ENCODE measurements around the gene ANKRD24. TPM values are rescaled to one million over a fixed set of nuclear protein-coding genes. Genes with fewer than 3 reads are reported as not detected.

Gene ANKRD24
- total RNA-seq, 1 donor from 2014 or later = 6.1 TPM

- TF ChIP-seq, protein P1, sequence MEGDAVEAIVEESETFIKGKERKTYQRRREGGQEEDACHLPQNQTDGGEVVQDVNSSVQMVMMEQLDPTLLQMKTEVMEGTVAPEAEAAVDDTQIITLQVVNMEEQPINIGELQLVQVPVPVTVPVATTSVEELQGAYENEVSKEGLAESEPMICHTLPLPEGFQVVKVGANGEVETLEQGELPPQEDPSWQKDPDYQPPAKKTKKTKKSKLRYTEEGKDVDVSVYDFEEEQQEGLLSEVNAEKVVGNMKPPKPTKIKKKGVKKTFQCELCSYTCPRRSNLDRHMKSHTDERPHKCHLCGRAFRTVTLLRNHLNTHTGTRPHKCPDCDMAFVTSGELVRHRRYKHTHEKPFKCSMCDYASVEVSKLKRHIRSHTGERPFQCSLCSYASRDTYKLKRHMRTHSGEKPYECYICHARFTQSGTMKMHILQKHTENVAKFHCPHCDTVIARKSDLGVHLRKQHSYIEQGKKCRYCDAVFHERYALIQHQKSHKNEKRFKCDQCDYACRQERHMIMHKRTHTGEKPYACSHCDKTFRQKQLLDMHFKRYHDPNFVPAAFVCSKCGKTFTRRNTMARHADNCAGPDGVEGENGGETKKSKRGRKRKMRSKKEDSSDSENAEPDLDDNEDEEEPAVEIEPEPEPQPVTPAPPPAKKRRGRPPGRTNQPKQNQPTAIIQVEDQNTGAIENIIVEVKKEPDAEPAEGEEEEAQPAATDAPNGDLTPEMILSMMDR (IDR thresholded peaks at IDR 0.05; ENCODE audit: partially characterized antibody, unreplicated experiment) = no peak
- no peak for DNase-seq
- Mint-ChIP-seq H3K36me3 (ENCODE audit: unreplicated experiment) (no peaks in the 10 kb centered on the region), H3K9me3 (ENCODE audit: unreplicated experiment) (no peaks in the 10 kb centered on the region), H3K4me3 (ENCODE audit: unreplicated experiment) (no peak overlapping the region), H3K27me3 (ENCODE audit: unreplicated experiment) (no peaks in the 10 kb centered on the region), H3K4me1 (ENCODE audit: low read depth, unreplicated experiment) (no peaks in the 10 kb centered on the region), H3K27ac (ENCODE audit: unreplicated experiment) (no peak overlapping the region)
Observed at GRCh38 chr19:4206818-4207484, 24.5 kb downstream of the ANKRD24 start.

GRCh38 chr19:4208385-4209094 is 26.1 kb downstream of the ANKRD24 start:
- Mint-ChIP-seq H3K4me1 (ENCODE audit: low read depth, unreplicated experiment) (no peaks in the 10 kb centered on the region), H3K36me3 (ENCODE audit: unreplicated experiment) (no peaks in the 10 kb centered on the region), H3K27ac (ENCODE audit: unreplicated experiment) (no peak overlapping the region), H3K4me3 (ENCODE audit: unreplicated experiment) (no peak overlapping the region), H3K27me3 (ENCODE audit: unreplicated experiment) (no peaks in the 10 kb centered on the region), H3K9me3 (ENCODE audit: unreplicated experiment) (no peaks in the 10 kb centered on the region)
- TF ChIP-seq, protein P1 (IDR thresholded peaks at IDR 0.05; ENCODE audit: partially characterized antibody, unreplicated experiment) = no peak
- no peak for DNase-seq

DNA sequence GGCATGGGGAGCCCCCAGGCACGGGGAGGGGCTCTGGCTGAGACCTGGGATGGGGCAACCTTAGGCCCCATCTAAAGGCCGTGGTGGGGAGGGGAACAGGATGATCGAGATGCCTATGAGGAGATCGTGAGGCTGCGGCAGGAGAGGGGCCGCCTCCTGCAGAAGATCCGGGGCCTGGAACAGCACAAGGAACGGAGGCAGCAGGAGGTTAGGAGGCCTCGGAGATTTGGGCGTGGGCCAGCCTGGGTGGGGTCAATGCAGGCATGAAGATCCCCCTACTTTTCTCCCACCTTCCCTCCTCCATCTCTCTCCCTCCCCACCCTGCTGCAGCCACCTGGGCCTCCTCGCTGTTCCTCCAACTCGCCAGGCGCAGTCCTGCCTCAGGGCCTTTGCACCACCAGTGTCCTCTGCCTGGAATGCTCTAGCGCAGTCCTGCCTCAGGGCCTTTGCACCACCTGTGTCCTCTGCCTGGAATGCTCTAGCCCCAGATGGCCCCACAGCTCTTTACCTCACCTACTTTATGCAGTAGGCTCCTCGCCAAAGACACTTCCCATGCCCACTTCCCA is 27.8 kb downstream of the ANKRD24 start:
- Mint-ChIP-seq H3K27me3 (ENCODE audit: unreplicated experiment) (no peaks in the 10 kb centered on the region), H3K36me3 (ENCODE audit: unreplicated experiment) (no peaks in the 10 kb centered on the region), H3K4me3 (ENCODE audit: unreplicated experiment) (no peak overlapping the region), H3K27ac (ENCODE audit: unreplicated experiment) (no peak overlapping the region), H3K9me3 (ENCODE audit: unreplicated experiment) (no peaks in the 10 kb centered on the region), H3K4me1 (ENCODE audit: low read depth, unreplicated experiment) (no peaks in the 10 kb centered on the region)
- TF ChIP-seq, protein P1 (IDR thresholded peaks at IDR 0.05; ENCODE audit: partially characterized antibody, unreplicated experiment) = no peak
- DNase-seq = no peak

GRCh38 chr19:4213116-4213515 is 30.6 kb downstream of the ANKRD24 start:
- Mint-ChIP-seq H3K36me3 (ENCODE audit: unreplicated experiment) (no peaks in the 10 kb centered on the region), H3K4me1 (ENCODE audit: low read depth, unreplicated experiment) (no peaks in the 10 kb centered on the region), H3K27me3 (ENCODE audit: unreplicated experiment) (no peaks in the 10 kb centered on the region), H3K4me3 (ENCODE audit: unreplicated experiment) (no peak overlapping the region), H3K9me3 (ENCODE audit: unreplicated experiment) (peaks cover 5% of the 10 kb centered on the region), H3K27ac (ENCODE audit: unreplicated experiment) (no peak overlapping the region)
- DNase-seq = no peak
- TF ChIP-seq, protein P1 (IDR thresholded peaks at IDR 0.05; ENCODE audit: partially characterized antibody, unreplicated experiment) = no peak

- no peaks in the 10 kb centered on the region for H3K27me3 Mint-ChIP-seq (ENCODE audit: unreplicated experiment)
- H3K4me3 Mint-ChIP-seq (ENCODE audit: unreplicated experiment) = no peak overlapping the region
- no peaks in the 10 kb centered on the region for H3K4me1 Mint-ChIP-seq (ENCODE audit: low read depth, unreplicated experiment)
- no peak for DNase-seq
- TF ChIP-seq, protein P1 (IDR thresholded peaks at IDR 0.05; ENCODE audit: partially characterized antibody, unreplicated experiment) = no peak
- peaks cover 7% of the 10 kb centered on the region for H3K9me3 Mint-ChIP-seq (ENCODE audit: unreplicated experiment)
- no peak overlapping the region for H3K27ac Mint-ChIP-seq (ENCODE audit: unreplicated experiment)
- H3K36me3 Mint-ChIP-seq (ENCODE audit: unreplicated experiment) = no peaks in the 10 kb centered on the region
Observed at GRCh38 chr19:4215807-4216206, 33.3 kb downstream of the ANKRD24 start.

Data from glutamatergic neuron (in vitro differentiated cells).